Endodermal cell (in vitro differentiated cells): Measurements from ENCODE around the gene BEST3. TPM values are rescaled to one million over a fixed set of nuclear protein-coding genes. Genes with fewer than 3 reads are reported as not detected.
A peak's percentile ranks its signal among the peaks of the same experiment; 100 is the strongest.

Experiments
- DNase-seq: peaks from one replicate; pipeline ENCODE4 v3.0.0-alpha.2; 2017
- H3K27ac ChIP-seq: 2 replicates; pipeline ENCODE4 v1.5.1; 2013; ENCODE audit warnings: mild to moderate bottlenecking, low read depth, low read length, moderate library complexity
- H3K27me3 ChIP-seq: 2 replicates; pipeline ENCODE4 v1.6.1; 2013; ENCODE audit warnings: mild to moderate bottlenecking, low read length, moderate library complexity; ENCODE audit not compliant: insufficient read depth, control insufficient read depth, poor library complexity, severe bottlenecking
- H3K36me3 ChIP-seq: 2 replicates; pipeline ENCODE4 v1.7.0; 2013; ENCODE audit warnings: mild to moderate bottlenecking, low read length, moderate library complexity; ENCODE audit not compliant: control insufficient read depth, insufficient read depth
- H3K4me1 ChIP-seq: one replicate; pipeline ENCODE4 v1.7.0; 2013; ENCODE audit warnings: low read length; ENCODE audit not compliant: control insufficient read depth, insufficient read depth
- H3K4me3 ChIP-seq: 2 replicates; pipeline ENCODE4 v1.5.1; 2013; ENCODE audit warnings: mild to moderate bottlenecking, low read length, moderate library complexity
- H3K9ac ChIP-seq: 2 replicates; pipeline ENCODE4 v1.6.1; 2013; ENCODE audit warnings: mild to moderate bottlenecking, low read length, moderate library complexity; ENCODE audit not compliant: poor library complexity, severe bottlenecking; ENCODE audit errors: extremely low read depth
- H3K9me3 ChIP-seq: 2 replicates; pipeline ENCODE4 v1.6.1; 2013; ENCODE audit warnings: mild to moderate bottlenecking, low read length, moderate library complexity; ENCODE audit not compliant: control insufficient read depth
- H3K27ac Mint-ChIP-seq: 2 replicates; pipeline ENCODE4 v1.8.0; 2020; ENCODE audit warnings: mixed read lengths
- H3K27me3 Mint-ChIP-seq: 2 replicates; pipeline ENCODE4 v1.8.0; 2021; ENCODE audit warnings: mild to moderate bottlenecking, mixed read lengths; ENCODE audit not compliant: insufficient read depth
- H3K36me3 Mint-ChIP-seq: 2 replicates; pipeline ENCODE4 v1.8.0; 2020; ENCODE audit warnings: low read depth, mixed read lengths
- H3K4me1 Mint-ChIP-seq: 2 replicates; pipeline ENCODE4 v1.8.0; 2020; ENCODE audit warnings: mixed read lengths
- H3K4me3 Mint-ChIP-seq: 2 replicates; pipeline ENCODE4 v1.8.0; 2020; ENCODE audit warnings: mild to moderate bottlenecking, moderate library complexity, mixed read lengths
- H3K9me3 Mint-ChIP-seq: 2 replicates; pipeline ENCODE4 v1.8.0; 2020; ENCODE audit warnings: mild to moderate bottlenecking, mixed read lengths
- CTCF ChIP-seq: fragments of 200-600 bp; sonication (generic); conservative IDR thresholded peaks from 2 replicates; pipeline ENCODE4 v1.5.0; 2021; ENCODE audit warnings: antibody characterized with exemption, mild to moderate bottlenecking
- WGBS, 2 experiments: methylation state at CpG; one replicate each; pipeline versions ENCODE4 v1.1.5 to v1.1.7; 2013; ENCODE audit warnings: missing lambda C conversion rate in 2 of 2, mixed read lengths in 1 of 2; ENCODE audit not compliant: insufficient coverage in 1 of 2, insufficient read length in 1 of 2; 5-methylcytosine and 5-hydroxymethylcytosine counted together
- total RNA-seq, 2 donors: library from RNA; stranded (reverse); fragmentation: NEBNext Ultra II Directional in 1 of 2; extraction: Animal tissue kit (Norgen Biotek cat#: 25700) in 1 of 2; gene quantifications; 2 replicates in 1 of 2; 3 replicates in 1 of 2; pipeline ENCODE4 v1.2.1, GENCODE V29; 2021

The BEST3 gene
- total RNA-seq, 2 donors from 2014 or later, result not detected

- H3K27ac Mint-ChIP-seq, result no peak overlapping the region
- 94 to 95% methylated on average over 3 to 4 of the region's 4 CpGs for WGBS, 2 experiments
- no peak overlapping the region for H3K4me3 ChIP-seq
- no peaks in the 10 kb centered on the region for H3K27me3 ChIP-seq
- H3K9me3 Mint-ChIP-seq, result no peaks in the 10 kb centered on the region
- H3K27ac ChIP-seq, result peak overlapping the region; percentile 67
- DNase-seq, result no peak
- no peaks in the 10 kb centered on the region for H3K4me1 ChIP-seq
- no peak for TF ChIP-seq CTCF
- no peaks in the 10 kb centered on the region for H3K36me3 ChIP-seq
- H3K27me3 Mint-ChIP-seq, result no peaks in the 10 kb centered on the region
- H3K4me1 Mint-ChIP-seq, result no peaks in the 10 kb centered on the region
- H3K4me3 Mint-ChIP-seq, result no peak overlapping the region
- no peaks in the 10 kb centered on the region for H3K9me3 ChIP-seq
- no peaks in the 10 kb centered on the region for H3K36me3 Mint-ChIP-seq
- H3K9ac ChIP-seq, result no peak overlapping the region
Observed at GRCh38 chr12:69726922-69727321, 27.8 kb upstream of the BEST3 start.

- peaks cover 9% of the 10 kb centered on the region for H3K4me1 ChIP-seq
- no peaks in the 10 kb centered on the region for H3K36me3 Mint-ChIP-seq
- H3K27ac Mint-ChIP-seq, result no peak overlapping the region
- peaks cover 12% of the 10 kb centered on the region for H3K4me1 Mint-ChIP-seq
- no peak for TF ChIP-seq CTCF
- no peaks in the 10 kb centered on the region for H3K27me3 ChIP-seq
- H3K36me3 ChIP-seq, result no peaks in the 10 kb centered on the region
- H3K9me3 ChIP-seq, result no peaks in the 10 kb centered on the region
- no peaks in the 10 kb centered on the region for H3K9me3 Mint-ChIP-seq
- H3K9ac ChIP-seq, result no peak overlapping the region
- DNase-seq, result peak; percentile 57
- no peak overlapping the region for H3K4me3 Mint-ChIP-seq
- WGBS, 2 experiments, result 86 to 100% methylated on average over 3 of the region's 3 CpGs
- no peaks in the 10 kb centered on the region for H3K27me3 Mint-ChIP-seq
- H3K27ac ChIP-seq, result no peak overlapping the region
- no peak overlapping the region for H3K4me3 ChIP-seq
Observed at GRCh38 chr12:69720750-69721149, 21.6 kb upstream of the BEST3 start.

- Mint-ChIP-seq H3K27ac (no peak overlapping the region), H3K4me3 (no peak overlapping the region), H3K36me3 (no peaks in the 10 kb centered on the region), H3K4me1 (peaks cover 12% of the 10 kb centered on the region), H3K27me3 (no peaks in the 10 kb centered on the region), H3K9me3 (no peaks in the 10 kb centered on the region)
- no peaks in the 10 kb centered on the region for H3K27me3 ChIP-seq
- WGBS, 2 experiments, result 100% methylated on average over 1 of the region's 1 CpG; no CpG with 5 or more reads in 1 of the 2 experiments
- no peaks in the 10 kb centered on the region for H3K36me3 ChIP-seq
- DNase-seq, result no peak
- no peak overlapping the region for H3K9ac ChIP-seq
- TF ChIP-seq CTCF, result no peak
- no peak overlapping the region for H3K27ac ChIP-seq
- H3K9me3 ChIP-seq, result no peaks in the 10 kb centered on the region
- no peak overlapping the region for H3K4me3 ChIP-seq
- H3K4me1 ChIP-seq, result peaks cover 9% of the 10 kb centered on the region
Observed at GRCh38 chr12:69719336-69720316, 20.5 kb upstream of the BEST3 start.
